Spleen (tissue), 11 donors: ENCODE measurements around the gene PIK3C3. TPM values are rescaled to one million over a fixed set of nuclear protein-coding genes. Genes with fewer than 3 reads are reported as not detected.

Experiments
- DNase-seq: peaks from one replicate; pipeline ENCODE4 v3.0.0-alpha.2; 2020
- H3K27ac ChIP-seq, 8 donors: fragments of 200-600 bp; sonication (generic) in 7 of 8; 1 replicate in 4 of 8; 2 replicates in 4 of 8; pipeline versions ENCODE4 v1.5.0 to v1.8.0; 2016 to 2021; ENCODE audit warnings: inconsistent platforms in 4 of 8, mild to moderate bottlenecking in 4 of 8, moderate library complexity in 1 of 8
- H3K27me3 ChIP-seq, 7 donors: fragments of 200-600 bp; sonication (generic) in 6 of 7; replicated peaks in 1 of 7; 1 replicate in 4 of 7; 2 replicates in 3 of 7; pipeline versions ENCODE4 v1.5.0 to v1.8.0; 2016 to 2021; ENCODE audit warnings: inconsistent platforms in 3 of 7, mild to moderate bottlenecking in 1 of 7
- H3K36me3 ChIP-seq, 6 donors: fragments of 200-600 bp; sonication (generic) in 5 of 6; 1 replicate in 4 of 6; 2 replicates in 2 of 6; pipeline versions ENCODE4 v1.5.0 to v1.8.0; 2016 to 2021; ENCODE audit warnings: inconsistent platforms in 2 of 6
- H3K4me1 ChIP-seq, 6 donors: fragments of 200-600 bp; sonication (generic) in 5 of 6; 1 replicate in 3 of 6; 2 replicates in 3 of 6; pipeline versions ENCODE4 v1.5.0 to v1.8.0; 2016 to 2021; ENCODE audit warnings: inconsistent platforms in 3 of 6
- H3K4me3 ChIP-seq, 8 donors: fragments of 200-600 bp; sonication (generic) in 7 of 8; 1 replicate in 4 of 8; 2 replicates in 4 of 8; pipeline versions ENCODE4 v1.5.0 to v1.8.0; 2016 to 2021; ENCODE audit warnings: inconsistent platforms in 4 of 8, mild to moderate bottlenecking in 4 of 8, moderate library complexity in 2 of 8
- H3K9me3 ChIP-seq, 8 donors: fragments of 200-600 bp; sonication (generic) in 7 of 8; 1 replicate in 4 of 8; 2 replicates in 4 of 8; pipeline versions ENCODE4 v1.5.0 to v1.8.0; 2016 to 2021; ENCODE audit warnings: inconsistent platforms in 4 of 8
- CTCF ChIP-seq, 11 experiments: fragments of 200-600 bp in 7 of 11; fragments of 450-650 bp in 4 of 11; sonication (generic) in 4 of 11; IDR thresholded peaks in 8 of 11; conservative IDR thresholded peaks in 3 of 11; 1 replicate in 7 of 11; 2 replicates in 4 of 11; pipeline versions ENCODE4 v1.4.0 to v1.8.0; 2016 to 2021; ENCODE audit warnings: antibody characterized with exemption in 11 of 11, inconsistent platforms in 4 of 11, mild to moderate bottlenecking in 1 of 11
- POLR2A ChIP-seq, 3 donors: fragments of 450-650 bp; IDR thresholded peaks; one replicate each; pipeline ENCODE4 v1.5.1; 2017; ENCODE audit warnings: antibody characterized with exemption in 3 of 3, mild to moderate bottlenecking in 1 of 3
- POLR2AphosphoS5 ChIP-seq, 3 donors: sonication (generic); formaldehyde crosslinking; IDR thresholded peaks; one replicate each; pipeline ENCODE4 v1.5.1; 2017; ENCODE audit warnings: antibody characterized with exemption in 3 of 3
- WGBS, 5 donors: extraction: QIAGEN DNeasy Blood & Tissue Kit in 3 of 5; methylation state at CpG; one replicate each; pipeline versions ENCODE4 v1.1.5 to v1.1.7; 2013 to 2018; 5-methylcytosine and 5-hydroxymethylcytosine counted together
- intact Hi-C: fragments of 100-400 bp; cut with DNase I; formaldehyde crosslinking; loops from one replicate; pipeline ENCODE4 v1.15.0; 2023; ENCODE audit warnings: low total_unique reads
- polyA plus RNA-seq, 3 donors: library from polyadenylated mRNA; stranded (reverse); fragments of 200-250 nt; gene quantifications; one replicate each; pipeline ENCODE4 v1.2.1, GENCODE V29; 2013
- total RNA-seq, 7 donors: library from RNA; depleted of rRNA in 3 of 7; stranded (reverse); fragments of >200 nt in 3 of 7; fragmentation: NEBNext Ultra II Directional in 4 of 7; extraction: Animal tissue kit (Norgen Biotek cat#: 25700) in 4 of 7; gene quantifications; one replicate each; pipeline versions ENCODE4 v1.1.0 to v1.2.1, GENCODE V29; 2016 to 2021
- donor health status: healthy with polysubstance abuse.
- donor health status: DM: no; HTN: no; CAD: no; lungs with moderate emphysema.
- donor health status: DM: no; HTN: no; CAD: no.
- donor health status: Bipolar disorder and iron deficiency.
- donor health status: healthy.
- donor health status: DM: no; HTN: no; CAD: no.
- donor health status: DM: yes; HTN: yes; CAD: no.

The PIK3C3 gene
- total and polyA plus RNA-seq, 10 donors, result 22.8 to 77.3 (median 62.2) TPM

DNA sequence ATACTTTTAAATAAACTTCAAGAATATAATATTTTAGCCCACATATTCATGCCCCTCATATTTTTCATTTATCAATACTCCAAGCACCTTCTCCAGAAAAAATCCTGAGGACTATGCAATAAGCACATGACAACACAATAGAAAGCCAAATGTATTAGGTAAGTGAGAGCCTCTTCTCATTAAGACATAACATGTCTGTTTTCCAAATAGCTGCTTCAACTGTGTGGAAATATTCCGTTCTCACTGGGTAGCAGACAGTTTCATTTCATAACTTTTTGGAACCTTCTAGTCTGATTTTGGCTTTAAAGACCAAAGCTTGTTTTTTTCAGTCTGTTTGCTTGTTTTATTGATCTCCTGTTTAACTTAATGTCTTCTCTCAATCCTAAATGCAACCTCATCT, 137.8 kb downstream of the PIK3C3 start:
- H3K27ac ChIP-seq, result no peak overlapping the region
- no peak overlapping the region for H3K4me3 ChIP-seq
- H3K27me3 ChIP-seq, result no peaks in the 10 kb centered on the region
- DNase-seq, result no peak
- no peaks in the 10 kb centered on the region for H3K9me3 ChIP-seq
- intact Hi-C loops, result no loop called here
- no peak for TF ChIP-seq POLR2A (IDR thresholded peaks at IDR 0.05)
- TF ChIP-seq POLR2AphosphoS5 (IDR thresholded peaks at IDR 0.05), result no peak
- TF ChIP-seq CTCF (IDR thresholded peaks at IDR 0.05 in 8 of 11, conservative IDR thresholded peaks at IDR 0.05 in 3 of 11), result no peak
- H3K4me1 ChIP-seq, result no peaks in the 10 kb centered on the region
- WGBS, 5 donors, result 57 to 85% (median 74%) methylated on average over 1 of the region's 1 CpG
- no peaks in the 10 kb centered on the region for H3K36me3 ChIP-seq

- no peak for TF ChIP-seq POLR2AphosphoS5 (IDR thresholded peaks at IDR 0.05)
- TF ChIP-seq CTCF (IDR thresholded peaks at IDR 0.05 in 8 of 11, conservative IDR thresholded peaks at IDR 0.05 in 3 of 11), result no peak
- TF ChIP-seq POLR2A (IDR thresholded peaks at IDR 0.05), result no peak
- intact Hi-C loops, result no loop called here
- Histone ChIP-seq H3K27me3 (no peaks in the 10 kb centered on the region), H3K4me3 (no peak overlapping the region), H3K4me1 (no peaks in the 10 kb centered on the region), H3K9me3 (no peaks in the 10 kb centered on the region), H3K27ac (no peak overlapping the region), H3K36me3 (no peaks in the 10 kb centered on the region)
- no peak for DNase-seq
Measured at GRCh38 chr18:42094875-42095274, 139.8 kb downstream of the PIK3C3 start.

- TF ChIP-seq CTCF (IDR thresholded peaks at IDR 0.05 in 8 of 11, conservative IDR thresholded peaks at IDR 0.05 in 3 of 11), result no peak
- TF ChIP-seq POLR2A (IDR thresholded peaks at IDR 0.05), result no peak
- TF ChIP-seq POLR2AphosphoS5 (IDR thresholded peaks at IDR 0.05), result no peak
- no peaks in the 10 kb centered on the region for H3K27me3 ChIP-seq
- no peaks in the 10 kb centered on the region for H3K9me3 ChIP-seq
- intact Hi-C loops, result no loop called here
- no peak for DNase-seq
- H3K27ac ChIP-seq, result no peak overlapping the region
- no peaks in the 10 kb centered on the region for H3K36me3 ChIP-seq
- H3K4me3 ChIP-seq, result no peak overlapping the region
- H3K4me1 ChIP-seq, result no peaks in the 10 kb centered on the region
Measured at GRCh38 chr18:42095732-42096377, 140.8 kb downstream of the PIK3C3 start.

DNA sequence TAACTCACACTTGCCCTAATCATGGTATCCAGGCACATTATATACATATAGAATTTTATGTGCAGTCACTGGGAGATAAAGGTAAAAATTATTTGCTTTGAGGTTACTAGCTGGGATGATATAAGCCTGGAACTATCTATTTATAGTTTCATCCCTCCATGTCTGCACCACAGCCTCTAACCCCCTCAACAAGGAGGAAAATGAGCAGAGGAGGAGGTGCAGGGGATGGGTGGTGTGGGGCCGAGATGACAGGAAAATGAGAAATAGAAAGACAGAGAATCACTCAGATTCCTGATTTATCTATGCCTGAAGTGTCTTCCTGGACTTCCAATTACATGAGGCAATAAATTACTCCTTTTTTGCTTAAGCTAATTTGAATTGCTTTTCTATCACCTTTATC, 145.2 kb downstream of the PIK3C3 start:
- 67 to 88% (median 71%) methylated on average over 1 of the region's 1 CpG for WGBS, 5 donors
- H3K27me3 ChIP-seq, result no peaks in the 10 kb centered on the region
- H3K27ac ChIP-seq, result no peak overlapping the region
- TF ChIP-seq POLR2AphosphoS5 (IDR thresholded peaks at IDR 0.05) (no peak), CTCF (IDR thresholded peaks at IDR 0.05 in 8 of 11, conservative IDR thresholded peaks at IDR 0.05 in 3 of 11) (no peak), POLR2A (IDR thresholded peaks at IDR 0.05) (no peak)
- DNase-seq, result no peak
- H3K36me3 ChIP-seq, result no peaks in the 10 kb centered on the region
- intact Hi-C loops, result no loop called here
- no peaks in the 10 kb centered on the region for H3K9me3 ChIP-seq
- H3K4me3 ChIP-seq, result no peak overlapping the region
- no peaks in the 10 kb centered on the region for H3K4me1 ChIP-seq
